Middle frontal gyrus (tissue), 1 donor: ENCODE data around the gene TLK2.
A peak's percentile ranks its signal among the peaks of the same experiment; 100 is the strongest.
"Not testable (repeated sequence)": the region's sequence is repeated elsewhere in the genome, so short reads cannot be mapped to it uniquely, and the experiment has no call there.

Source experiments
- DNase-seq: peaks from one replicate; pipeline ENCODE4 v3.0.0-alpha.2; 2015; ENCODE audit warnings: low spot score; ENCODE audit errors: extremely low spot score

The TLK2 gene

DNA sequence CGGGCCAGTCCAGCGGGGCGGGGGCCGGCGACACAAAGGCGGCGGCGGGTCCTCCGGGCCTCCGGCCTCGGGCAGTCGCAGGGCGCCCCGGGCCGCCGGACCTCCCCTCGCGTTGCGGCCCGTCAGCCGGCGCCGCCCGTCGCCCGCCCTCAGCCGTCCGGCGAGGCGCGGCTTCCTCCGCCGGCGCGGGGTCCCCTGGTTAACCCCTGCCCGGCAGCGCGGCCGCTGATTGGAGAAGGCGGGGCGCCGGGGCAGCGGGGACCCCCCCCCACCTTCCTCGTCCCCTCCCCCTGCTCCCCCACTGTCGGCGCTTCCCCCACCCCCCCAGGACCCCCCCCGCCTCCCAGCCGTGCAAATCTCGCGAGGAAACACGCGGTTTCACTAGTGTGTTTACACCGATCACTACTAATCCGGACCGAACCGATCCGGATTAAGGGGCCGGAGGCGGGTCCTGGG, at the start of gene TLK2:
TSS of gene TLK2 (plus strand) at position 402 of the 456 bp plus-strand sequence. CDS start 2,301 bp downstream, outside the sequence.
- peak; percentile 37 for DNase-seq

DNA sequence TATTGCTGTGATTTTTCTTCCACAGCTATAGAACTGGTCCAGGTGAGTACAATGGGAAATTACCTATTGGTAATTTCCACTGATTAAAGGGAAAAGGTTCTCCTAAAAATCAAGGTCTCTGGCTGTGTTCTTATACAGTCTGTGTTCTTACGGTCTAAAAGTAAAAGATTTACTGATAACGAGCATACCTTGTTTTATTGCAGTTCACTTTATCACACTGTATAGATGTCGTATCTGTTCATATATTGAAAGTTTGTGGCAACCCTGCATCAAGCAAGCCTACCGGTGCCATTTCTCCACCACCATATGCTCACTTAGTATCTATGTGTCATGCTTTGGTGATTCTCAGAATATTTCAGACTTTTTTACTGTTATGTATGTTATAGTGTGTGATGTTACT, 43.4 kb upstream of the TLK2 start:
- not testable (repeated sequence) for DNase-seq

DNA sequence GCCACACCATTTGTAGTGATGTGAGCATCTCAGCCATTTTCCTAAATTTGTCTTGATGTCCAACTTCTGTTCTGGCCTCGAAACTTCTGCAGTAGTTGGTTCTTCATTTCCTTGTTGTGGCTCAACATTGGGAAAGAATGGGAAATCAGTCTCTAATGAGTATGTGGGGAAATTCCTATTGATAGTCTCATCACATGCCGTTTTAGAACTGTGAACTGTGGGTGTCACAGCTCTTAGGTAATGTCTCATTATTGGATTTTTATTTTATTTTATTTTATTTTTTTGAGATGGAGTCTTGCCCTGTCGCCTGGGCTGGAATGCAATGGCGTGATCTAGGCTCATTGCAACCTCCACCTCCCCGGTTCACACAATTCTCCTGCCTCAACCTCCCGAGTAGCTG, 37.4 kb upstream of the TLK2 start:
- DNase-seq = not testable (repeated sequence)

DNA sequence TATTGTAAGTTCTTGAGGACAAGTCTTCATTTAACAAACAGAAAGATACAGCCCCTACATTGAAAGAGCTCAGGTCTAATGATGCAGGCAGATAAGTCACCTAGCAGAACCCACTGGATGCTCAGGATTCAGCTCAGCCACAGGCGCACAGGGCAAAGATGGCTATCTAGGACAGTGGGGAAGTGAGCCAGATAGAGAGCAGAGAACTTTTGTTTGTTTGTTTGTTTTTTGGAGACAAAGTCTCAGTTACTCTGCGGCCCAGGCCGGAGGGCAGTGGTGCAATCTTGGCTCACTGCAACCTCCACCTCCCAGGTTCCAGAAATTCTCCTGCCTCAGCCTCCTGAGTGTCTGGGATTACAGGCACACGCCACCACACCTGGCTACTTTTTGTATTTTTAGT, 34.6 kb upstream of the TLK2 start:
- no peak for DNase-seq

DNA sequence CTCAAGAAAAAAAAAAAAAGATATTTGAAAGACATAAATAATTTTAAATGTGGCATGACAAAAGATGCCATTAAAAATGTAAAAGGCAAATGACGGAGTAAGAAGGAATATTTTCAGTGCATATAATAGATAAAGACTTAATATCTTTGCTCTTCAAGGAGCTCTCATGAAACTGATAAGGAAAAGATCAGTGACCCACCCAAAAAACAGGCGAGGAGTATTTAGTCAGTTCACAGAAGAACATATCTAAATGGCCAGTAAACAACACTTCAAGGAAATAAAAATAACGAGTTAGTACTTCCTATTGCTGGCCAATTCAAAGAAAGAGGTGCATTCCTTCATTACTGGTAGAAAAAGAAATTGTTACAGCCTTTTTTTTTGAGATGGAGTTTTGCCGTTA, 32.8 kb upstream of the TLK2 start:
- not testable (repeated sequence) for DNase-seq

DNA sequence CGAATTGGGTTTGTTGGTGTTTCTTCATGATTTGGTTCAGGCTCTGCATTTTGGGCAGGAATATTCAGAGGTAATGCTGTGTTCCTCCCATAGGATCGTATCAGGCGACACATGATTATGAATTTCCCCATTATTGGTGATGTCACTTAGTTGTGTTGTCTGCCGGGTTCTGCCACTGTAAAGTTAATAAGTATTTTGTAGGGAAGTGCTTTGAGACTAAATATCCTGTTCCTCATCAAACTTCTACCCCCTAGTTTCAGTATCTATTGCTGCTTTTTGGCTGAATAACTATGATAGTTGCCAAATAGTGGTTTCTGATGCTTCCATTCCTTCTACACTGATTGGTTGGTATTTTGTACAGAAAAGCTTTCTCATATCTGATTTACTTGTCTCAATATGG, 26.4 kb upstream of the TLK2 start:
- not testable (repeated sequence) for DNase-seq

DNA sequence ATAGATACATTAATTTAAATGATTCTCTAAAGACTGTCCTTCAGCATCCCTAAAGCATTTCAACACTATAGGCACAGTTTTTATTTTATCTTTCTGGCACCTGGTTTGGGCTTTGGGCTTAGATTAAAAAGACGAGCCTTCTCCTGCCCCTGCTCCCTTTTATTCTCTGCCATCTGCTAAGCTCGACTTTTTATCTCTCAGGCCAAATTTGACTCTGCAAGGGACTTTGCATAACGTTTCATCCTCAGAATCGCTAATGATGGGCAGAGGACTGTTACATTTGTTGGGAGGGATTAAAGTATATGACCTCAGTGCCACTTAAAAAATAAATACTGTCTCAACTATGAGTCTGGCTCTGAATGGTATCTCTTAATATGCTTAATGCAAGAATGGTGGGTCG, 25.6 kb upstream of the TLK2 start:
- not testable (repeated sequence) for DNase-seq

DNA sequence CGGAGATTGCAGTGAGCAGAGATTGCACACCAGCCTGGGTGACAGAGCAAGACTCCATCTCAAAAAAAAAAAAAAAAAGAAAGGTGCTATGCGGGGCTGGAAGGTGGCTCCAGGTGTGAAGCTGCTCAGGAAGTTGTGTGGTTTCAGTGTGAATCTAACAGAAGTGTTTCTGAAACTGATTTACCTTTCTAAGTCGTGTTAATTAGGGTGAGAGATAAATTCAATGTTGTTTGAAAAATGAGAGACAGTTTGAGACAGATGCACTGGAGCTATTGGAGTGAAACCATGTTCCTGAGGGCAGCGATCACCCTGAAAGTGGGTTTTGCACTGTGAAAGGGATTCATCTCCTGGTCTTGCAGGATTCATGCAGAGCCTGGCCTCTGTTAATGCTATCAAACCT, 25.0 kb upstream of the TLK2 start:
- DNase-seq = not testable (repeated sequence)

DNA sequence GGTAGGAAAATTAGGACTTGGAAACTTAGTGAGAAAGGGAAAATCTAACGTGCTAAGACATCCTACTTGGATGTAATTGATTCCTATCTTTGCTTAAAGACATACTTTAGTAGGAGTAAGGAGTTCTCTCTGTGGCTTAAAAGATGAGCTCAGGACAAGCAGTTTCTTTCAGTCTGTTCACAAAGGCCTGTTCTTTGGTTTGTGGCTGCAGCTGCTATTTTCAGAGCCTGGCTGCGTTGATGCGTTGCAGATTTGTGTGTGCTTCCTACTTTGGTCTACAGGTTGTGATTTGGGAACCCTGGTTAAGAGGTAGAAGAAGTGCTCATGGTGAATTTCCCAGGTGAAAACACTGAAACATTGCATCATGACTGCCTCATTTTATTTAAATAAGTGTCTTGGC, 24.5 kb upstream of the TLK2 start:
- DNase-seq = not testable (repeated sequence)

DNA sequence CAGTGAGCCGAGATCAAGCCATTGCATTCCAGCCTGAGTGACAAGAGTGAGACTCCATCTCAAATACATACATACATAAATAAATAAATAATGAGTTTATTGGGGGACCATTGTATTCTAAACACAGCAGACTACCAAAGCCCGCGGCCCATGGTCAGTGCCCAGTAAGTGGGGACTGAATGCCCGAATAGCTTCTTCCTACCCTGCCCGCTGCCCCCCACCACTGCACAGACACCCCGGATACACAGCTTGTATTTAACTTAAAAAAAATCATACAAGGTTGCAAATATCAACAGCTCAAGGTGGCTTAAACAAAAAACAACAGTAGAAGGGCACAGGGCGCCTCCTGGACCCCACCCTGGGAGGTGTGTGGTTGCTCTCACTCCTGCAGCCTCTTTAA, 22.6 kb upstream of the TLK2 start:
- no peak for DNase-seq

DNA sequence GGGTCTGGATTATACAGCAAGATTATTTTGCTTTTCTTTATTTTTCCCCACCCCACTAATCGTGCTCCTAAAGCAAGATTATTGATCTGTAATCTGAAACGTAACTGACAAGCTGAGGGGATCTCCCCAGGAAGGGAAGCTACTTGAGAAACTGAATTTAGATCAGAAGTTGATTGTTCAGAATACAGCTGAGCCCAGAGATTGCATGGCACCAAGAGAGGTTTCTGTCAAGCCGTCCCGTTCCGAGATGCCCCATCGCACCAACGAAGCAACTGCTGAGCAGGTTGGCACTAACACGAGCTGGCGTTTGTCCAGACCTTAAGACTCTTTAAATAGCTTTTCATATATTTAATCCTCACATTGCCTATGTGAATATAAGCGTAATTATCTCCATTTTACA, 20.1 kb upstream of the TLK2 start:
- not testable (repeated sequence) for DNase-seq

DNA sequence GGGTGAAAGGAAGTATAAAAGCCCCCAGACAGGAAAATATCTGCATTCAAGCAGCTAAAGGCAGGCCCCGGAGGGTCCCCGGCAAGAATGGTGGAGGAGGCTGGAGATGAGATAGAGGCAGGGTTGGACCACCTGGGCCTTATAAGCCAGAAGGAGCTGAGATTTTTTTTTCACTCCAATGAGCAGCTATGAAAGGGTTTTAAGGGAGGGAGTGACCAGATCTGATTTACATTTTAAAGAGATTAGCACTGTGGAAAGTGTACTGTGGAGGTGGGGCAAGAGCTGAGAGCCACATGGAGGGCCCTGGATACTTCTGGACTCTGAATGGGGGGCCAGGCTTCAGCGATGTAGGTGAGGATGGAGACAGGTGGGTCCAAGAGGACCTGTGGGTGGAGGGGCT, 14.2 kb upstream of the TLK2 start:
- not testable (repeated sequence) for DNase-seq

DNA sequence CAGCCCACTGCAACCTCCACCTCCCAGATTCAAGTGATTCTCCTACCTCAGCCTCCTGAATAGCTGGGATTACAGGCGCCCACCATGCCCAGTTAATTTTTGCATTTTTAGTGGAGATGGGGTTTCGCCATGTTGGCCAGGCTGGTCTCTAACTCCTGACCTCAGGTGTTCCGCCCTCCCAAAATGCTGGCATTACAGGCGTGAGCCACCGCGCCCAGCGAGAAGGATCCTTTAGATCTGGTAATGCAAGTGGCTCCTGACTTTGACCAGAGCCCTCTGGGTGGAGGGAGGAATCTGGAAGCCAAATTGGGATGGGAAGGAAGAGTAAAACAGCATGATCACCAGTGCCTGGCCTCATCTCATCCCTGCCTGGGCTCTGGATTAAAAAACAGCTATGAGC, 13.4 kb upstream of the TLK2 start:
- DNase-seq = not testable (repeated sequence)

DNA sequence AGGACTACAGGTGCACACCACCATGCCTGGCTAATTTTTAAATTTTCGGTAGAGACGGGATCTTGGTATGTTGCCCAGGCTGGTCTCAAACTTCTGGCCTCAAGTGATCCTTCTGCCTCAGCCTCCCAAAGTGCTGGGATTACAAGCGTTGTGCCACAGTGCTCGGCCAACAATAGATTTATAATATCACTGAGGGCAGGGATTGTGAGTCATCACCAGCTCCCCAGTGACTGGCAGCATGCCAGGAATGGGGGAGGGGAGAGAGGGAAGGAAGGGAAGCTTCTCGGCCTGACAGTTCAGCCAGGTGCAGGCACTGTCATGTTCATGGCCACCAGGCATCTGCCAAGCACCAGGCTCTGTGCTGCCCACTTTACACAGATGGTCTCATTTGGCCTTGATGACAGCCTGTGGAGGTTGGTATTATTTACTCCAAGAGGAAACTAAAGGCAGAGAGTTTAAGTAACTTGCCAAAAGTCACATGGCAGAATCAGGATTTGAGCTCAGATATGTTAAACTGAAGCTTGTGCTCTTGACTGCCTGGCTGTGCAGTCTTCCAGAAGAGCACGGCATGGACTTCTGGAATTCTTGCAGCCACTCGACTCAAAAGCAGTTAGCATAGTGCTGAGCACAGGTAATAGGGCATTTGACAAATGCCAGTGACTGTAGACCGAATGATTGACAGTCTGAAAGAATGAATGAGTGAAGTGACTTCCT, 7.8 kb upstream of the TLK2 start:
- DNase-seq = not testable (repeated sequence)

DNA sequence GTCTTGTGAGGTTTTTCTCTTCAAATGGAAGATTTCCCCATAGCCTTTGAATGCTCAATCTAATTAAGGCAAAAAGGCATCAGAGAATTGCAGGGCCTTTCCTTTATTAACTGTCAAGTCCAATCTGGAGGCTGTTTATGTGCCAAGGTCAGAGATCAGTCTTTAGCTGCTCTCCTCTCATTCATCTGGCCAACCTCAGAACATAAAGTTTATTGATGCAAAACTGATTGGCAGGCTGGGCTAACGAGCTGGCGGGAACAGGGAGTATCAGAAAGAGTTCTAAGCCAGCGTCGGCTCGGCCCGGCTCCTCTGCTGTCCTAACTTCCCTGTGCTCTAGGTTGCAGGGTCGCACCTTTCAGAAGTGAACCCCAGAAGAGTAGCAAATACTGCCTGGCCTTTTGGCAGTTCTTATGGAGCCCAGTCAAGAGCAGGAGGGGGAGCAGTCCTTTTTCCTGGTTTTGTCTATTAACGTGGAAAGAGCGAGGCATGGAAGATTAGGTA, 7.2 kb upstream of the TLK2 start:
- not testable (repeated sequence) for DNase-seq

DNA sequence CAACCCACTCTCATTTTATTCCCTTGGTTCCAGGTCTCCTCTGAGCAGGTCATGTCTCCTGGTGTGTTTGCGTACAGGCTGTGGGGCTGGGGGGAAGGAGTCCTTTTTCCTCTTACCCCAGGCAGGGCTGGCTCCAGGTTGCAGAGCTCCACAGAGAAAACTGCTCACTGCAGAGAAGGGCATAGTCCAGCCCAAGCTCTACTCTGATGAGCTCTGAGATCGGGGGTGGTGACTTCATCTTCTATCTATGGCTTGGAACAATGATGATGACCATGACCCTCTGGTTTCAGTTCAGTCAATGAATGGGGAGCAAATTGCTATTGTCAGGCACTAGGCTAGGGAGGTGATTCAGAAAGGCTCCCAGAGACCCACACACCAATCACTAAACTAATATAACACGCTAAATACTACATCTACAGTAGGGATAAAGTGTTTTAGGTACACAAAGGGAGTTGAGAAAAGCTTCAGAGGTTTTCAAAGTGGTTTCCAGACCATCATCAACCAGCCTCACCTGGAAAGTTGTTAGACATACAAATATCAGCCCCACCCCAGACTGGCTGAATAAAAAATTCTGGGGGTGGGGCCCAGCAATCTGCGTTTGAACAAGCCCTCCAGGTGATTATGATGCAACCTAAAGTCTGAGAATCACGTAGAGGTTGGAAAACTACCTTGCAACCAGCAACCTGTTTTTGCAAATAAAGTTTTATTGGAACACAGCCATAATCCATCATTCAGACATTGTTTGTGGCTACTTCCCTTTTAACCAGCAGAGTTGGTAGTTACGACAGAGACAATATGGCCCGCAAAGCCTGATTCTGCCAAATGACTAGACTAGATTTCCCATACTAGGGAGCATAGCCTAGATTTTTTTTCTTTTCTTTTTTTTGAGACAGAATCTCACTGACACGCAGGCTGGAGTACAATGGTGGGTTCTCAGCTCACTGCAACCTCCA, 5.3 kb upstream of the TLK2 start:
- DNase-seq = not testable (repeated sequence)

DNA sequence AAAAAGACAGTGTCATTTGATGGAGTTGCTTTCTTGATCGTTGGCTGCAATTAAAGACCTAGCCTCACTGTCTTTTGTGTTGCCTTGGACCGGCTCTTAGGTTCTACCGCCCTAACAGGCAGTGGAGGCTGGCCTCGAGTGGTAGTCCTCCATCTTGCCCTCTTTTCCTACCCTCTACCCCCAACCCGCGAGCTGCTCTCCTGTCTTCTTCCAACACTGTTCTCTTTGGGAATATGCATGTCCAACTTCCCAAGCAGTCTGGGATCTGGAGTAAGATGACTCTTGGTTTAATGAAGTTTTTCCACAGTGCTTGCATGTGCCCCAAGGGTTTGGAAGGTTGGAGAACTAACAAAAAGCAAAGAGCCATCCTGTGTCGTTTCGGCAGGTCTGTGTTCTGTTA, 1.5 kb upstream of the TLK2 start:
- not testable (repeated sequence) for DNase-seq

DNA sequence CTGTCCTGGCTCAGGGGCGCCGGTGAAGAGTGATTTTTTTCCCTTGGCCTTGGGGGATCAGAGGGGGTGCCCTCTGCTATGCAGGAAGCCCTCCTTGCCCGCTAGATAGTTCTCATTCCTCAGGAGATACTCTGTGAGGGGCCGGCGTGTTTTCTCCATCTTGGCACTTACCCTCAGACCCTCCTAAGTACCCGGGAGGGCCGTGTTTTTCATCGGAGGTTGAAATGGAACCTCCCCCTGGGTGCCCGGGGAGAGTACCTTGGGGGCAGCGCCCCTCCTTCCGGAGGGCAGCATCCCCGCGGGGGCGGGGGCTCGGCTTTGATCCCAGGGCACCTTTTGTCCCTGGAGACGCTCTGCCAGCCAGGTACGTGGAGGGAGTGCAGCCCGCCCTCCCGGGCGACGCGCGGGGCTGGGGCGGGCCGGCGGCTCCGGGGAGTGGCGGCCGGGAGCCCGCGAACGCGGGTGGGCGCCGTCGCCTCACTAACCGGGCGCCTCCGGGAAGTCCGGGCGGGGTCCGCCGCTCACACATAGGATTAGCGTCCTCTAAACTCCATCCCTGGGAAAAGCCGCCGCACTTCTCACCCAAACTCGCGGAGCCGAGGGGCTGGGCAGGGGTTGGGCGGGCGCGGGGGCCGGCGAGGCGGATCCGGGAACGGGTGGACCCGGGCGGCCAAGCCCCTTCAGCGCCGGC, 762 bp upstream of the TLK2 start:
- not testable (repeated sequence) for DNase-seq

DNA sequence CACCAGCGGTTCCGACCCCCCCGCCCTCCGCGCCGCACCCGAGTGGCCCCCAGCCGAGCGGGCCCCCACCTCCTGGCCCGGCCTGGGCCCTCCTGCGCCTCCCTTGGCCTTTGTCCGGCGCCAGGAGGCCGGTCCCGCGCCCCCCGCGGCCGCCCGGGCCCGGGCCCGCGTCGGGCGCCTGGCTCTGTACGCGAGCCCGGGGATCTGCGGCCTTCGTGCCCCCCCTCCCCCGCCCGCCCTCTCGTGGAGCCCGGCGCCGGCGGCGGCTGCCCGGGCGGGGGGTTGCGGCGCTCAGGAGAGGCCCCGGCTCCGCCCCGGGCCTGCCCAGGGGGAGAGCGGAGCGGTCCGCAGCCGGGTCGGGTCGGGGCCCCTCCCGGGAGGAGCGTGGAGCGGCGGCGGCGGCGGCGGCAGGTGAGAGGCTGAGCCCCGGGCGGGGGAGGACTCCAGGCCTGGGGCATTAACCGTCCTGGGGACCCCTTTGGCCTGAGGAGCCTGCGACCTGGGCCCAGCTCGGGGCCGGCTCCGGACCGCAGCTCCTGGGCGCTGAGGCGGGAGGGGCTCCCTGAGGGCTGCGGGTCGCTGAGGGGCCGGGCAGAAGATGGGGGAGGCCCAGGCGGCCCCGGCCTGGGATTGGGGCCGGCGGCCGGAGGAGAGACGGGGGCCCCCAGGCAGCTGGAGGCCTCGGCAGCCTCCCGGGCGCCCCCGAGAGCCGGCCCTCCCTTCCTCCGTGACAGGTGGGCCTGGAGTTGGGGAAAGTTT, 434 bp downstream of the TLK2 start:
- DNase-seq = not testable (repeated sequence)

DNA sequence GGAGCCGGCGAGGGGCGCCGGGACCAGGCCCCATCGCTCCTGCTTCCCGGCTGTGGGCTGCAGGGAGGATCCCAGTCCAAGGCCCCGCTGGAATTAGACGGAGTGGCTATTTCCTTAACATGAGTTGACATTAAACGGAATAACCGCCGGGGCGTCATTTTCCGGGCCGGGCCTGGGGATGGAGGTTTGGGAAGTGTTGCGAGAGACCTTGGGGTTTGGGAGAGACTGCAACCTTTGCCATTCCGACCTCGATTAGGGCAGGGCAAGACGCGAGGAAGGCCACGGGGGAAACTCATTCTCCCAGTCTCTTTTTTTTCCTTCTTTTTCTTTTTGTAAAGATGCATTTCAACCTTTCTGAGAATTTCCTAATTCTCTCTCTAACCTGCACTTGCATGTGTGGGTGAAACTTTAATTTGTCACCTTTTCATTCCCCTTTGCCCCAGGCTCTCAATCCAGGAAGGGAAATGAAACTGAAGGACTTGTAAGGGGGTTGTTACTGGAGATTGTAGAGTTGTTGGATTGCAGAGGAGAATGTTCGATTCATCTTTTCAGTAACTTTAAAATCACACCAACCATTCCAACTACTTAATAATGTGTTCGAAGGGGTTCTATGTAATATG, 1.1 kb downstream of the TLK2 start:
- not testable (repeated sequence) for DNase-seq
